Stimulated activated CD8-positive, alpha-beta memory T cell treated with anti-CD3 and anti-CD28 coated beads, Interleukin-7, amount 100 ng/mL, for 1 hour (primary cell): ENCODE measurements around the gene RABL2B.

Source experiments
- DNase-seq, 2 donors: peaks; one replicate each; pipeline ENCODE4 v3.0.0-alpha.2; 2020; ENCODE audit warnings: low read depth in 2 of 2

The RABL2B gene

GRCh38 chr22:50722716-50723428 lies 60.6 kb downstream of the RABL2B start:
- DNase-seq: no peak

DNA sequence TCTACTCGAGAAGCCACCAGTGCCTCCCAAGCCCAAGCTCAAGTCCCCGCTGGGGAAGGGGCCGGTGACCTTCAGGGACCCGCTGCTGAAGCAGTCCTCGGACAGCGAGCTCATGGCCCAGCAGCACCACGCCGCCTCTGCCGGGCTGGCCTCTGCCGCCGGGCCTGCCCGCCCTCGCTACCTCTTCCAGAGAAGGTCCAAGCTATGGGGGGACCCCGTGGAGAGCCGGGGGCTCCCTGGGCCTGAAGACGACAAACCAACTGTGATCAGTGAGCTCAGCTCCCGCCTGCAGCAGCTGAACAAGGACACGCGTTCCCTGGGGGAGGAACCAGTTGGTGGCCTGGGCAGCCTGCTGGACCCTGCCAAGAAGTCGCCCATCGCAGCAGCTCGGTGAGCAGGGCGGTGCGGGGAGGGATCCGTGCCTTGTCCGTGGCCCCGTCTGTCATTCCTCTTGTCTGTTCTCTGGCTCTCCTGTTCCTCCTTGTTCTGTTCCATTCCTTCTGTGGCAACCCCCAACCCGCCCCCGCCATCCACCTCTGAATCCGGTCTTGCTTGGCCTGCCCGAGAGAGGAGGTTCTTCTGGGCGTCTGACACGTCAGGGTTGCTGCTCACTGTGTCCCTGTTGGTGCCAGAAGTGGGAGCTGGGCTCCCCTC lies 61.3 kb downstream of the RABL2B start:
- no peak for DNase-seq

GRCh38 chr22:50721257-50721844 lies 62.1 kb downstream of the RABL2B start:
- no peak for DNase-seq

- no peak for DNase-seq
Observed at GRCh38 chr22:50720301-50721256, 62.9 kb downstream of the RABL2B start.

DNA sequence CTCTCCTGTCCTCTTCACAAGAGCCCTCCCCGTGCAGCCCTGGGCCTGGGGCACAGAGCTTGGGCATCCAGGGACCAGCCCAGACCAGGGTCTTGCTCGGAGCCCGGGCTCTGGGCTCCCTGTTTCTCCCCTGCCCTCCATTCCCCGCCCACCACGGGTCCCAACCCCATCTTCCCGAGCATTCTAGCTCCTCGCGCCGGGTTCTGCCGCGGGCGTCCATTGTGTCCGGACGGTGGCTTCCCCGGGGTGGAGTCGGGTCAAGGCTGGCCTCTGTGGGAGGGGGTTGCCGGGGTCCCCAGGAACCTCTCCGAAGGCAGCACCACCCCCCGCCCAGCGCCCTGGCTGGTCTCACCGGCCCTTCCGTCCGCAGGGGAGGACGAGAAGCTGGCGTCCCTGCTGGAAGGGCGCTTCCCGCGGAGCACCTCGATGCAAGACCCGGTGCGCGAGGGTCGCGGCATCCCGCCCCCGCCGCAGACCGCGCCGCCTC lies 63.6 kb downstream of the RABL2B start:
- DNase-seq: no peak

GRCh38 chr22:50718352-50718709 lies 65.1 kb downstream of the RABL2B start:
- DNase-seq: no peak

DNA sequence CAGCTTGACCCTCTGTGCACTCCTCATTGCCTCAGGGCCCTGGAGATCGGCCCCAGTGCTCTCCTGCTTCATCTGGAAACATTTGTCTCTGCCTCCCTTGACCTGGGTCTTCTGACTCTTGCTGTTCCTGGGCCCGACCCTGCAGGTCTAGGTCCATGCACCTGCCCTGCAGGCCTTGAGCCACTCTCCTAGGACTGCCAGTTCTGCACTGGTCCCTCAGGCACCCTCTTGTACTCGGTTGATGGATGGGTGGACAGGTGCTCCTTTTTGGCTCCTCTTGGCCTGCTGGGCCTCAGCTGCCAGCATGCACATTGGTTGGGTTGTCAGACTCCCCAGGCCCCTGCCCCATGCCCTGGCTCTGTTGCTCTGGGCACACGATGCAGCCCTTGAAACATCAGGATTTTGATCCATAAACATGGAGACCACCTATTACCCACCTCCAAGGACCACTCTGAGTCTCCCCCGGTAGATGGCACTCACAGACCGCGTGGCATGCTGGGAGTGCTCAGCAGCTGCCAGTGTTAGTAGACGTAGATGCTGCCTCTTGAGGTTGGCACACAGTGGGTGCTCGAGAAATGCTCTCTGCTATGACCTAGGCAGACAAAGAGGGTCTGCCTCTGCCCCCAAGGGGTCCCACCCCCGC lies 65.6 kb downstream of the RABL2B start:
- no peak for DNase-seq
